T-helper 17 cell (primary cell): ENCODE results near the gene FABP2. TPM values are rescaled to one million over a fixed set of nuclear protein-coding genes. Genes with fewer than 3 reads are reported as not detected.
A peak's percentile ranks its signal among the peaks of the same experiment; 100 is the strongest.
"Not testable (repeated sequence)": the region's sequence is repeated elsewhere in the genome, so short reads cannot be mapped to it uniquely, and the experiment has no call there.

Experiments used
- ATAC-seq: fragments of 150-1000 bp; cut with Tn5 transposase; 2 replicates; pipeline ENCODE4 v1.10.0; 2021; ENCODE audit warnings: mild to moderate bottlenecking, moderate library complexity
- DNase-seq, 3 donors: peaks; one replicate each; pipeline versions ENCODE4 v3.0.0 to v3.0.0-alpha.2; 2020 to 2021
- H3K9me3 ChIP-seq: one replicate; pipeline ENCODE4 v1.7.0; 2013; ENCODE audit warnings: low read length, mild to moderate bottlenecking; ENCODE audit not compliant: control insufficient read depth, poor library complexity, severe bottlenecking
- H3K27ac Mint-ChIP-seq: one replicate; pipeline ENCODE4 v1.8.0; 2022; ENCODE audit warnings: mild to moderate bottlenecking, moderate library complexity, mixed read lengths
- H3K27me3 Mint-ChIP-seq: one replicate; pipeline ENCODE4 v1.8.0; 2022; ENCODE audit warnings: mixed read lengths
- H3K36me3 Mint-ChIP-seq: one replicate; pipeline ENCODE4 v1.8.0; 2022; ENCODE audit warnings: low read depth, mixed read lengths
- H3K4me1 Mint-ChIP-seq: one replicate; pipeline ENCODE4 v1.8.0; 2022; ENCODE audit warnings: mild to moderate bottlenecking, mixed read lengths
- H3K4me3 Mint-ChIP-seq: one replicate; pipeline ENCODE4 v1.8.0; 2022; ENCODE audit warnings: mild to moderate bottlenecking, moderate library complexity, mixed read lengths
- total RNA-seq, 4 donors: library from RNA in 2 of 4; stranded (reverse) in 2 of 4; gene quantifications; one replicate each; pipeline ENCODE4 v1.2.3 and lab custom pipeline; 2022 to 2026

Gene FABP2
- total RNA-seq, 2 donors from 2014 or later = not detected

DNA sequence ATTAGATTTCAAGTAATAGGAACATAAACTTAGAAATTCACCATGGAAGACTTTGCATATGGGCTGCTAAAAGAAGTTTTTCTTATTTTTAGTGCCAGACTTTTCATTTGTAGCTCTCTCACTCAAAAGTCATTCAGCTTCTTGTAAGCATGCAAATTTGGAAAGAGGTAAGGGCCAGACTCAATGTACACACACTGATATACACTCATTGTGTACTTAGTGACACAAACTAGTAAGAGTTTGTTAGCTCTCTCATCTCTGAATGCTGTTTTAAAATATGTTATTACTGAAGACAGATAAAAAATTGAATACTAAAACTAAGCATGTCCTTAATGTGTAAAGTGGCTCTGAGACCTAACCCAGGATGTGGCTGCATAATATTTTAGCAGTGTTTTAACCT lies 18.0 kb upstream of the FABP2 start:
- H3K27me3 Mint-ChIP-seq, H3K27ac Mint-ChIP-seq, DNase-seq, H3K4me3 Mint-ChIP-seq, H3K9me3 ChIP-seq, H3K4me1 Mint-ChIP-seq, H3K36me3 Mint-ChIP-seq, ATAC-seq: not testable (repeated sequence)

DNA sequence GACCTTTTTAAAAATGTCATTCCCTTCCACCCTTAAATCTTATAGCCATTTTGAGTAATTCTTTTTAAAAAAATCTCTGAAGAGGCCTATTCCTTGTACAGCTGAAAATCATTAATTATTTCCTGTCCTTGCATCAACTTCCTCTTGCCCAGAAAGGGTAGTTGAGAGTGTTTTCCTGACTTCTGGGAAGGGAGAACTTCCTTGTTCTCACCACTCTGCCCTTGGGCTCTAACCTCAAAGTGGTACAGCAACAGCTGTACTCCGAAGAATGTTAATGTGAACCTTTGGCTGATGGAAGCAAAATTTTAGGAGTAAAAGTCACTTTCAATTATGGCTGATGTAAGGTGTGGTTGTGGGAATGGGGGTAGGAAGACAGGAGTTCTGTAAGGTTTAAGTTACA lies 15.1 kb upstream of the FABP2 start:
- ATAC-seq = no peak
- H3K27me3 Mint-ChIP-seq = peaks cover 5% of the 10 kb centered on the region
- H3K36me3 Mint-ChIP-seq = peaks cover 3% of the 10 kb centered on the region
- no peaks in the 10 kb centered on the region for H3K4me1 Mint-ChIP-seq
- H3K27ac Mint-ChIP-seq = no peak overlapping the region
- DNase-seq = no peak
- H3K4me3 Mint-ChIP-seq = no peak overlapping the region
- H3K9me3 ChIP-seq = no peaks in the 10 kb centered on the region

DNA sequence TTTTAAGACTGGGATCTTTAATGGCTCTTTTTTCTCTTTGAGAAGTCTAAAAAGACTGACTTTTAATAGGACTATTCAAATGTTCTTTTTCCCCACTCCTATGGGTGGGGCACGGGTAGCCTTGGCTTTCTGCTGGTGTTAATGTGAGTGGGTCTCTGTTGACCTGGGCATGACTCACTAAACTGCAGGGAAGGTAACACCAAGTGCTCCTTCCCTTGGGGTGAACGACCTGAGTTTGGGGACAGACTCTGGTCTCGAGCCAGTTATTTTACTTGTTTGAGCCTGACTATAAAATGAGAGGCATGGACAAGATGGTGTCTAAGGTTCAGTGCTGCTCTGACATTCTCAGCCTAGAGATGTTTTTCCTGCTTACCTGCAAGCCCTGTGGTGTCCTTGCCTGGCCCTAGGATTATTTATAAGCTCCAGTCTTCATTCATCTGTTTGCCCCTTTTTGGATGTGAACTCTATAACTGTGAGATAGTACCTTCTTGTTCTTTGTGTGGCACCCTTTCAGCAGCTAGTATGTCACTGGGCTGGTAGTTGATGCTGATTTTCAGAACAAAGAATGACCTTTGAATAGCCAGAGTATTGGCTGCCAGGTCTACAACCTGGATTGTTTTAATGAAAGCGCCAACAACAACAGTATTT lies 14.5 kb upstream of the FABP2 start:
- not testable (repeated sequence) for H3K27ac Mint-ChIP-seq, H3K4me1 Mint-ChIP-seq, ATAC-seq, H3K9me3 ChIP-seq, H3K4me3 Mint-ChIP-seq, H3K36me3 Mint-ChIP-seq, H3K27me3 Mint-ChIP-seq, DNase-seq

DNA sequence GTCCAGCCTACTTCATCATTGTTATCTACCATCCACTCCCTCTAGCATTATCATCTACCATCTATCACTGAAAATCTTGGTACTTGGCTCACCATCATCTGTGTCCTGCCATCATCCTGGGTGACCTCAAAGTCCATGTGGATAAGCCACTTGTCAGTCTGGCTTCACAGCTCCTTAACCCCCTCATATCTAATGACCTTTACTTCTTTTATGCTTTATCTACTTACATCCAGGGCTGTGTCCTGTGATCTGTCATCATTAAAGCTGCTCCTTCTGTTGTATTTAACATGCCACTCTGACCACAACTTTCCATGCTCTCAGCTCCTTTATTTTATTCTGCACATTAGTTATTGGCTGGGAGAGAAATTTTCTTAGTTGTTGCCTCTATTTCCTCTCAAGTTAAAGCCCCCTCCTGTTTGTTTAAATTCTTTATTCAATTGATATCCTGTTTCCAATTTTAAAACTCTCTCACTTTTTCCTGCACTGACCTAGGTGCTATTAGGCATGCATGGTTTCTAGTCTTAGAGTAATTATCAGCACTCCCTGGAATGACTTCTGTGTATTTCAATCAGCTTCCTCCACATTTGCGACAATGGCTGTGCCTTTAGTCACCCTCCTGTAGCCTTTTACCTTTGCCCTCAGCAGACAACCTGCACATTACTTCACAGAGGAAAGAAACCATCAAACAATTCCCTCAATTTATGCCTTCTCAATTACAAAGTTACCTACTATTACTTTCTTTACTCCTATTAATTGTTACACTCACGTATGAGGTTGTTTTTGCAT lies 8.1 kb upstream of the FABP2 start:
- peaks cover 7% of the 10 kb centered on the region for H3K27me3 Mint-ChIP-seq
- H3K4me1 Mint-ChIP-seq = no peaks in the 10 kb centered on the region
- no peak overlapping the region for H3K4me3 Mint-ChIP-seq
- no peak overlapping the region for H3K27ac Mint-ChIP-seq
- peaks cover 3% of the 10 kb centered on the region for H3K36me3 Mint-ChIP-seq
- ATAC-seq (no peak), DNase-seq (no peak)
- H3K9me3 ChIP-seq = no peaks in the 10 kb centered on the region

DNA sequence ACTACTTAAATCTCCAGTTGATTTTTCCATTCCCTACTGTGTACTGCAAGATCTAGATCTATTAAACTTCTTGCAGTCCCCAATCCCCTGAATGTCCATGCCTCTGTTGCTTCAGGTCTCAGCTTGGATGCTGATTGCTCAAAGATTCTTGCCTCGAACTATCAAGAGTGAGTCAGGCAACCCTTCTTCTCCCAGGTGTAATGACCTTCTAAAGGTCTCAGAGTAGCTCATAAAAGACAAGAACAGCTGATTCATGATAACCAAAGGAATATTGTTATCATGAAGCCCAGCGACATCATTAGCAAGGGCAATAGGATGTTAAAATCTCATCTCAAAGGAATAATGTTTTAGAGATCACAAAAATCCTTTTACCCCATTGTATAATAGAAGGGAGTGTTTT lies 6.8 kb upstream of the FABP2 start:
- DNase-seq = no peak
- Mint-ChIP-seq H3K4me3 (no peak overlapping the region), H3K36me3 (peaks cover 3% of the 10 kb centered on the region), H3K4me1 (no peaks in the 10 kb centered on the region), H3K27me3 (peaks cover 7% of the 10 kb centered on the region), H3K27ac (no peak overlapping the region)
- no peaks in the 10 kb centered on the region for H3K9me3 ChIP-seq
- ATAC-seq = no peak

DNA sequence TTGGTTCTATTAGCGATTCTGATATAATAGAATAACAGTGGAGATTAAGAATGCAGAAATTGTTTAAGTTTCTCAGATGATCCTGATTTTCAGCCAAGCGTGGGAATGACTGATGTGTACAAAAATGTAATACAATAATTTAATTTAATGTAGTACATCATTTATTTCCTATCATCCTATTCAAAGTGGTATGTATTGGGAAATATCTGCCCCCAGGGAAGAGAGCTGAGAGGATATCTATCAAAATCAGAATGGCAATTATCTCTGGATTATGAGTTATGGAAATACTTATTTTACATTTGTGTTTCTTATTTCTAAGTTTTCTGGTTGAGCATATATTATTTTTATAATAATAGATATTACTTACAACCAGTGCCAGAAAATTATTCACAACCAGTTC lies 3.9 kb downstream of the FABP2 start:
- Mint-ChIP-seq H3K4me1 (peaks cover 3% of the 10 kb centered on the region), H3K27me3 (peaks cover 34% of the 10 kb centered on the region), H3K27ac (no peak overlapping the region), H3K4me3 (no peak overlapping the region), H3K36me3 (no peaks in the 10 kb centered on the region)
- no peaks in the 10 kb centered on the region for H3K9me3 ChIP-seq
- DNase-seq (no peak), ATAC-seq (no peak)

DNA sequence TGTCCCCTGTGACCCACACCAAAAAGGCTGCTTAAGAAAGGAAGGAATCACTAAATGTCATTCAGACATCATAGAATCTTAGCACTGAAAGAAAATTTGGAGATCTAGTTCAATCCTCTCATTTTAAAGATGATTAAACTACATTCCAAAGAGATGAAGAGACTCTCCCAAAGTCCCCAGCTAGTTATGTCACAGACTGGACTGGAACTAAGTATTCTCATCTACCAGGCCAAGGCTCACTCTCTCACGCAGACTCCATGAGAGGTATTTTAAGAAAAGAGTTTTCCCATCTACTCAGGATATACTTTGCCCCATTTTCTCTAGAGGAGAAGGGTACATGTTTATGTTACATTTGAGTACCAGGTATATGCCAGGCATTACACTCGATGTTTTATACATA lies 6.9 kb downstream of the FABP2 start:
- no peak for DNase-seq
- Mint-ChIP-seq H3K27ac (peak overlapping the region; percentile 32), H3K4me1 (peaks cover 3% of the 10 kb centered on the region), H3K36me3 (peaks cover 2% of the 10 kb centered on the region), H3K4me3 (no peak overlapping the region), H3K27me3 (peaks cover 49% of the 10 kb centered on the region)
- ATAC-seq = no peak
- H3K9me3 ChIP-seq = no peaks in the 10 kb centered on the region

DNA sequence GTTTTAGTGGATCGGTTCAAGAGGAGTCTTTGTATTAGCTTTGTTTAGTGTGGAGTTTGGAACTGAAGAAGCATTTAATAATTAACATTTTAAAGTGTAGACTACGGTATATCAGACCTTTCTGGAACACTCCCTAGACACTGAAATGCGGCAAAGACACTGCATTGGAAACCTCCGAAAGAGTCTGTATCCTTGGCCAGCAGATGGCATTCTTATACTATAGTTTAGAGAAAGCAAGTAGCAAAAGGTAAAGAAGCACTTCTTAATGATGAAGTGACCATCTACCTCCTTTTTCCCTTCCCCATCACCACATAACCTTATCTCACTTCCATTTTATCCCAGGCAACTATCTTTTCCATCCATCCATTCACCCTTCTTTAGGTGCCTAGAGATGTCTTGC lies 7.6 kb downstream of the FABP2 start:
- Mint-ChIP-seq H3K4me3 (no peak overlapping the region), H3K27me3 (peaks cover 49% of the 10 kb centered on the region), H3K36me3 (peaks cover 2% of the 10 kb centered on the region), H3K27ac (peak overlapping the region; percentile 32), H3K4me1 (peaks cover 3% of the 10 kb centered on the region)
- ATAC-seq (peak; percentile 69), DNase-seq (no peak)
- no peaks in the 10 kb centered on the region for H3K9me3 ChIP-seq

DNA sequence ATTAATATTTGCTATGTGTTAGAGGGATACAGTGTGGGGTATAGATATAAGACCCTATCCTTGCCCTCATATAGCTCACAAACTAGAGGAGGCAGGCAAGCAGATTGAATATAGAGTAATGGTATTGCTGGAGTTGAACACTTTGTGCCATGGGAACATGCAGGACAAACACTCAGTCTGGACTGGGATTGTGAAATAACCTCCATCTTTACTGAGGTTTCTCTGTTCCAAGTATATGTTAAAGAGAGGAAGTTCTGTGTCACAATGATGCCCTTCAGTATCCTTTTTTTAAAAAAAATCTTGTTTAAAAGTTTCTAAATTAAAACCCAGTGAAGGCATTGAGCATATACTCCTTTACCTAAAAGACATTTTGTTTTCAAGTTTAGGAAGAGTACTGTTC lies 8.7 kb downstream of the FABP2 start:
- peaks cover 2% of the 10 kb centered on the region for H3K36me3 Mint-ChIP-seq
- peaks cover 49% of the 10 kb centered on the region for H3K27me3 Mint-ChIP-seq
- no peak overlapping the region for H3K4me3 Mint-ChIP-seq
- H3K9me3 ChIP-seq = no peaks in the 10 kb centered on the region
- H3K4me1 Mint-ChIP-seq = peaks cover 3% of the 10 kb centered on the region
- H3K27ac Mint-ChIP-seq = no peak overlapping the region
- ATAC-seq (no peak), DNase-seq (no peak)

DNA sequence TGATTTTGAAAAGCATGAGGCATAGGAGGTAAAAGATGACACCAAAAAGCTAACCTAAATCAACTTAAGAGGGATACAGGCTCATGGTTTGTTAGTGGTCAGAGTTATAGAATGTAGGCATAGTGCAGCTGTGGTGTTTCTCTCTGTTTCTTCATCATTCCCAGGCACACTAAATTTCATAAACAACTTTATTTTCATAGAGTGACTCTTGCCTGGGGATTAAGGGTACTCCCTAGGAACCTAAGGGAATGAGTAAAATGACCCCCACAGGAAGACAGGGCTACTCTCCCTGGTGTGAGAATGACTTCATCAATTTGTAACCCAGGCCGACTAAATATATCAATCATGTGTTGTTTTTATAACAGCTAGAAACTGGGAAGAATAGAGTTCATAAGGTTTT lies 11.1 kb downstream of the FABP2 start:
- Mint-ChIP-seq H3K4me1 (peaks cover 11% of the 10 kb centered on the region), H3K27me3 (peaks cover 40% of the 10 kb centered on the region), H3K36me3 (peaks cover 2% of the 10 kb centered on the region), H3K27ac (no peak overlapping the region), H3K4me3 (no peak overlapping the region)
- ATAC-seq (no peak), DNase-seq (no peak)
- no peaks in the 10 kb centered on the region for H3K9me3 ChIP-seq

DNA sequence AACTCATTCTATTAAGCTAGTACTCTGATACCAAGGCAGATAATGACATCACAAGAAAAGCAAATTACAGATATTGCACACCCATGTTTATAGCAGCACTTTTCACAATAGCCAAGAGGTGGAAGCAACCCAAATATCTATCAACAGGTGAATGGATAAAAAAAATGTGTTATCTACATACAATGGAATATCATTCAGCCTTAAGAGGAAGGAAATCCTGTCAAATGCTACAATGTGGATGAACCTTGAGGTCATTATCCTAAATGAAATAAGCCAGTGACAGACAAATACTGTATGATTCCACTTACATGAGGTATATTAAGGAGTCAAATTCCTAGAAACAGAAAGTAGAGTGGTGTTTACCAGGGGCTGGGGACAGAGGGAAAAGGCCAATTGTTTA lies 14.3 kb downstream of the FABP2 start:
- DNase-seq (no peak), ATAC-seq (no peak)
- no peaks in the 10 kb centered on the region for H3K9me3 ChIP-seq
- H3K36me3 Mint-ChIP-seq = peaks cover 2% of the 10 kb centered on the region
- peaks cover 11% of the 10 kb centered on the region for H3K27me3 Mint-ChIP-seq
- H3K4me3 Mint-ChIP-seq = no peak overlapping the region
- H3K27ac Mint-ChIP-seq = no peak overlapping the region
- H3K4me1 Mint-ChIP-seq = peaks cover 8% of the 10 kb centered on the region

DNA sequence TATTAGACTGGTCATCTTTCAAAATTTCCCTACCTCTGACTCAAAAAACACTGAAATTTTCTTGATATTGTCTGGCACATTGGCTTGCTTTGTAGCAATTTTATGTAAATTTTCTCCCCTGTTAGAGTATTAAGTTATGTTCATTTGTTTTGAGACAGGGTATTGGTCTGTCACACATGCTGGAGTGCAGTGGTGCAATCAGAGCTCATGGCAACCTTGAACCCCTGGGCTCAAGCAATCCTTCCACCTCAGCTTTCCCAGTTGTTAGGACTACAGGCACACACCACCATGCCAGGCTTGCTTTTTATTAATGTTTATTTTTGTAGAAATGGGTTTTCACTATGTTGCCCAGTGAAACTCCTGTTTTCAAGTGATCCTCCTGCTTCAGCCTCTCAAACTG lies 17.5 kb downstream of the FABP2 start:
- Mint-ChIP-seq H3K27ac (no peak overlapping the region), H3K36me3 (peaks cover 4% of the 10 kb centered on the region), H3K27me3 (no peaks in the 10 kb centered on the region), H3K4me1 (peaks cover 22% of the 10 kb centered on the region), H3K4me3 (no peak overlapping the region)
- no peak for ATAC-seq
- no peak for DNase-seq
- no peaks in the 10 kb centered on the region for H3K9me3 ChIP-seq

DNA sequence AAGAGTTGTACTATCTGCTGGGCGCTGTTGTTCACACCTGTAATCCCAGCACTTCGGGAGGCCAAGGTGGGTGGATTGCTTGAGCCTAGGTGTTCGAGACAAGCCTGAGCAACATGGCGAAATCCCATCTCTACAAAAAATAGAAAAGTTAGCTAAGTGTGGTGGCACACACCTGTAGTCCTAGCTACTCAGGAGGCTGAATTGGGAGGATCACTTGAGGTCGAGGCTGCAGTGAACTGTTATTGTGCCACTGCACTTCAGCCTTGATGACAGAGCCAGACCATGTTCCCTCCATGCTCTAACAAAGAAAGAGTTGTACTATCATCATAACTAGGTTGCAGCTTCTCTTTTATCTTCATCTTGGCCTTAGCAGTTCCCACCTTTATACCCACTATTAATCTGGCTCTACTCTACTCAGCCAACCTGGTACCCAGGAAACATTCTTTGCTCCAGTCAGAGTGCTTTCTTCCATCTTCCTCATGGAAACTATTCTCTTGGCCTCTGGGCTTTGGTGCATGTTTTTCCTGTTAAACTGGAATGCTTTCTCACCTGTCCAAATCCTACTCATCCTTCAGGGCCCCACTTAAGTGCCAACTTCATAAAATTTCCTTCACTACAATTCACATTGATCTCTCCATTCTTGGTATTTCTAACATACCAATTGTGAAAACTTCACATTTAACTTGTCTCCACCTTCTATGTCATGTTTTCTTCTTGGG lies 18.2 kb downstream of the FABP2 start:
- no peaks in the 10 kb centered on the region for H3K27me3 Mint-ChIP-seq
- peaks cover 4% of the 10 kb centered on the region for H3K36me3 Mint-ChIP-seq
- H3K4me3 Mint-ChIP-seq = no peak overlapping the region

More for the DNA sequence above, 18.2 kb downstream of the FABP2 start:
- Mint-ChIP-seq H3K4me1 (peaks cover 28% of the 10 kb centered on the region), H3K27ac (no peak overlapping the region)
- no peaks in the 10 kb centered on the region for H3K9me3 ChIP-seq
- no peak for DNase-seq
- no peak for ATAC-seq
